ENCODE results near the gene PHTF2. TPM values are rescaled to one million over a fixed set of nuclear protein-coding genes. Genes with fewer than 3 reads are reported as not detected.

The PHTF2 gene
- total and polyA plus RNA-seq, 10 of the 15 experiments (the other 5 are each of a cell fraction or from before 2014, with no cell fraction given): 12.9 to 41.8 (median 27.0) TPM

- TF ChIP-seq, protein P1, sequence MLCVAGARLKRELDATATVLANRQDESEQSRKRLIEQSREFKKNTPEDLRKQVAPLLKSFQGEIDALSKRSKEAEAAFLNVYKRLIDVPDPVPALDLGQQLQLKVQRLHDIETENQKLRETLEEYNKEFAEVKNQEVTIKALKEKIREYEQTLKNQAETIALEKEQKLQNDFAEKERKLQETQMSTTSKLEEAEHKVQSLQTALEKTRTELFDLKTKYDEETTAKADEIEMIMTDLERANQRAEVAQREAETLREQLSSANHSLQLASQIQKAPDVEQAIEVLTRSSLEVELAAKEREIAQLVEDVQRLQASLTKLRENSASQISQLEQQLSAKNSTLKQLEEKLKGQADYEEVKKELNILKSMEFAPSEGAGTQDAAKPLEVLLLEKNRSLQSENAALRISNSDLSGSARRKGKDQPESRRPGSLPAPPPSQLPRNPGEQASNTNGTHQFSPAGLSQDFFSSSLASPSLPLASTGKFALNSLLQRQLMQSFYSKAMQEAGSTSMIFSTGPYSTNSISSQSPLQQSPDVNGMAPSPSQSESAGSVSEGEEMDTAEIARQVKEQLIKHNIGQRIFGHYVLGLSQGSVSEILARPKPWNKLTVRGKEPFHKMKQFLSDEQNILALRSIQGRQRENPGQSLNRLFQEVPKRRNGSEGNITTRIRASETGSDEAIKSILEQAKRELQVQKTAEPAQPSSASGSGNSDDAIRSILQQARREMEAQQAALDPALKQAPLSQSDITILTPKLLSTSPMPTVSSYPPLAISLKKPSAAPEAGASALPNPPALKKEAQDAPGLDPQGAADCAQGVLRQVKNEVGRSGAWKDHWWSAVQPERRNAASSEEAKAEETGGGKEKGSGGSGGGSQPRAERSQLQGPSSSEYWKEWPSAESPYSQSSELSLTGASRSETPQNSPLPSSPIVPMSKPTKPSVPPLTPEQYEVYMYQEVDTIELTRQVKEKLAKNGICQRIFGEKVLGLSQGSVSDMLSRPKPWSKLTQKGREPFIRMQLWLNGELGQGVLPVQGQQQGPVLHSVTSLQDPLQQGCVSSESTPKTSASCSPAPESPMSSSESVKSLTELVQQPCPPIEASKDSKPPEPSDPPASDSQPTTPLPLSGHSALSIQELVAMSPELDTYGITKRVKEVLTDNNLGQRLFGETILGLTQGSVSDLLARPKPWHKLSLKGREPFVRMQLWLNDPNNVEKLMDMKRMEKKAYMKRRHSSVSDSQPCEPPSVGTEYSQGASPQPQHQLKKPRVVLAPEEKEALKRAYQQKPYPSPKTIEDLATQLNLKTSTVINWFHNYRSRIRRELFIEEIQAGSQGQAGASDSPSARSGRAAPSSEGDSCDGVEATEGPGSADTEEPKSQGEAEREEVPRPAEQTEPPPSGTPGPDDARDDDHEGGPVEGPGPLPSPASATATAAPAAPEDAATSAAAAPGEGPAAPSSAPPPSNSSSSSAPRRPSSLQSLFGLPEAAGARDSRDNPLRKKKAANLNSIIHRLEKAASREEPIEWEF (IDR thresholded peaks at IDR 0.05; ENCODE audit: insufficient replicate concordance, low read depth, low read length): no peak
- TF ChIP-seq MLLT1 (IDR thresholded peaks at IDR 0.05) (no peak), JUNB (IDR thresholded peaks at IDR 0.05) (no peak), RBBP5 (conservative IDR thresholded peaks at IDR 0.05) (no peak), TCF12 (IDR thresholded peaks at IDR 0.05; ENCODE audit: low read depth, low read length) (no peak), NR2F1 (conservative IDR thresholded peaks at IDR 0.05) (no peak), ZNF384 (IDR thresholded peaks at IDR 0.05; ENCODE audit: borderline replicate concordance, low read depth, low read length) (peak; percentile 27; the same call in 1 of the 2 replicates), TAF1 (IDR thresholded peaks at IDR 0.05; ENCODE audit: borderline replicate concordance, low read depth, low read length) (no peak), TCF3 (IDR thresholded peaks at IDR 0.05; ENCODE audit: borderline replicate concordance, insufficient read depth, low read depth, low read length) (no peak), ZBTB33 (IDR thresholded peaks at IDR 0.05) (no peak), MXI1 (IDR thresholded peaks at IDR 0.05; ENCODE audit: low read depth, low read length) (0 out of 2 replicates have a peak, but pooled peaks have one; percentile 28), TCF7 (IDR thresholded peaks at IDR 0.05; ENCODE audit: borderline replicate concordance) (no peak), RCOR1 (conservative IDR thresholded peaks at IDR 0.05; ENCODE audit: low read depth, low read length) (no peak), SMAD1 (IDR thresholded peaks at IDR 0.05; ENCODE audit: low read depth, partially characterized antibody) (no peak), RAD21 (IDR thresholded peaks at IDR 0.05; ENCODE audit: insufficient read depth, low read depth, low read length) (peak; percentile 96)
- TF ChIP-seq, protein P2, sequence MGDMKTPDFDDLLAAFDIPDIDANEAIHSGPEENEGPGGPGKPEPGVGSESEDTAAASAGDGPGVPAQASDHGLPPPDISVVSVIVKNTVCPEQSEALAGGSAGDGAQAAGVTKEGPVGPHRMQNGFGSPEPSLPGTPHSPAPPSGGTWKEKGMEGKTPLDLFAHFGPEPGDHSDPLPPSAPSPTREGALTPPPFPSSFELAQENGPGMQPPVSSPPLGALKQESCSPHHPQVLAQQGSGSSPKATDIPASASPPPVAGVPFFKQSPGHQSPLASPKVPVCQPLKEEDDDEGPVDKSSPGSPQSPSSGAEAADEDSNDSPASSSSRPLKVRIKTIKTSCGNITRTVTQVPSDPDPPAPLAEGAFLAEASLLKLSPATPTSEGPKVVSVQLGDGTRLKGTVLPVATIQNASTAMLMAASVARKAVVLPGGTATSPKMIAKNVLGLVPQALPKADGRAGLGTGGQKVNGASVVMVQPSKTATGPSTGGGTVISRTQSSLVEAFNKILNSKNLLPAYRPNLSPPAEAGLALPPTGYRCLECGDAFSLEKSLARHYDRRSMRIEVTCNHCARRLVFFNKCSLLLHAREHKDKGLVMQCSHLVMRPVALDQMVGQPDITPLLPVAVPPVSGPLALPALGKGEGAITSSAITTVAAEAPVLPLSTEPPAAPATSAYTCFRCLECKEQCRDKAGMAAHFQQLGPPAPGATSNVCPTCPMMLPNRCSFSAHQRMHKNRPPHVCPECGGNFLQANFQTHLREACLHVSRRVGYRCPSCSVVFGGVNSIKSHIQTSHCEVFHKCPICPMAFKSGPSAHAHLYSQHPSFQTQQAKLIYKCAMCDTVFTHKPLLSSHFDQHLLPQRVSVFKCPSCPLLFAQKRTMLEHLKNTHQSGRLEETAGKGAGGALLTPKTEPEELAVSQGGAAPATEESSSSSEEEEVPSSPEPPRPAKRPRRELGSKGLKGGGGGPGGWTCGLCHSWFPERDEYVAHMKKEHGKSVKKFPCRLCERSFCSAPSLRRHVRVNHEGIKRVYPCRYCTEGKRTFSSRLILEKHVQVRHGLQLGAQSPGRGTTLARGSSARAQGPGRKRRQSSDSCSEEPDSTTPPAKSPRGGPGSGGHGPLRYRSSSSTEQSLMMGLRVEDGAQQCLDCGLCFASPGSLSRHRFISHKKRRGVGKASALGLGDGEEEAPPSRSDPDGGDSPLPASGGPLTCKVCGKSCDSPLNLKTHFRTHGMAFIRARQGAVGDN (IDR thresholded peaks at IDR 0.05): no peak
Measured at GRCh38 chr7:77759294-77759889, 39.2 kb upstream of the PHTF2 start (continued).
